GM21619 (cell line): ENCODE measurements around the gene LIFR.
A peak's percentile ranks its signal among the peaks of the same experiment; 100 is the strongest.
"Not testable (repeated sequence)": the region's sequence is repeated elsewhere in the genome, so short reads cannot be mapped to it uniquely, and the experiment has no call there.

Experiments used
- ATAC-seq: cut with Tn5 transposase; IDR thresholded peaks from one replicate; pipeline ENCODE4 v1.9.1; 2021; ENCODE audit not compliant: unreplicated experiment

The LIFR gene

DNA sequence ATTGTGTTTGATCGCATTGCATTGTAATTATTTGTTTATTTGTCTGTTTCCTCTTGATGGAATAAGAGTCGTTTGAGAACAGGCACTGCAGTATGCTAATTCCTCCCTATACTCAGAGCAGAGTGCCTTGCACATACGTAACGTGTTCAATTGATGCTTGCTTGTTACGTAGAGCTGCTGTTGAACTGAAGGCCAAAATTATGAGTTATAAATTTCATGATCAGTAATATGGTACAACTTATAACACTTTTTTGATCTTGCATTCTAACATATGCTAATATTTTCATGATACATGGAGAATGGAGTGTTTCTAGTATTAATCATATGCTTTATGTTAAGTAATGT lies 26.5 kb upstream of the LIFR start:
- no peak for ATAC-seq

DNA sequence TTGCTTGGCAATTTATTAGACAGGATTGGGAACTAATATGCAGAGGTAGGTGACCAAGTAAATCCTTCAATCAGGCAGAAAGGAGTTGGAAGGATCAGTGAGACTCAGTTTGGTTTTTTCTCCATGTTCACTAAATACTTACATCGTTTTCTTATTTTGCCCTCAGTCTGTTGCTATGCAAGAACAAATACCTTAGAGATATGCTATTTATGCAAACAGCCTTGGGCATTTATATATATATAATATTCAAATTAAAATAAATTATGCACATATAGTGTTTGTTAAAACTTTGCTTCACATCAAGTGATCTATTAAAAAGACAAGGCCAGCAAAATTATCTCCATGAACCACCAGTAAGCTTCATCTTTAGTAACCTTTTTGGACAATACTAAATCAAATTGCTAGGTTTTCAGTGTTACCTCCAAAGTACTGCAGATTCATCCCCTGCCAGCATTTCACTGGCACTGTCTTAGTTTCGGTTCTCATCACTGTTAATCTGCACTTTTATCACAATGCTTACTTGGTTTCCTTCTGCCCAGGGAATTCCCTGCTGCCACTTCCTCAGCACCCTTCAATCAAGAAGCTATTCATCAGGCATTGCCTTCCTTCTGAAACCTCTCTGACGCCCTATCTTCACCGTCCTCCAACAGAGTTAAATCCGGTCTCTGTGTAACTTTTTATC lies 26.0 kb upstream of the LIFR start:
- ATAC-seq = no peak

DNA sequence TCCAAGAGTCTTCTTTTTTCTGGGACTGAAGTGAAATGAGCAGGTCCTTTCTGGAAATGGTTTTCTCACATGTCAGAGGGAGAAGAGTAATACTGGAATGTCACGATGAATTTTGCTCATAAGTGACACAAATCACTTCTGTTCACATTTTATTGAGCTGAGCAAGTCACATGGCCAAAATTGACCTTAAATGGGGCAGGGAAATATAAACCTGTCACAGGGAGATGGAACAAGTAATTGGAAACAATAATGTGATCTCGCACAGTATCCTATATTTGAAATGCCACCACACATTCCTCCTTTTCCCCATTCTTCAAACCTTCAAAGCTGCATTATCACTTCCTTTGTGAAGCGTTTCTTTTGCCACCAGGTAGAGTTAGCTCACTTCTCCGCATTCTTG lies 25.2 kb upstream of the LIFR start:
- ATAC-seq = no peak

- no peak for ATAC-seq
These were observed 22.7 kb upstream of the LIFR start for GRCh38 chr5:38579105-38579504.

- ATAC-seq = no peak
These were observed 20.7 kb upstream of the LIFR start for GRCh38 chr5:38576961-38577684.

- ATAC-seq = no peak
These were observed 20.0 kb upstream of the LIFR start for GRCh38 chr5:38576442-38576841.

DNA sequence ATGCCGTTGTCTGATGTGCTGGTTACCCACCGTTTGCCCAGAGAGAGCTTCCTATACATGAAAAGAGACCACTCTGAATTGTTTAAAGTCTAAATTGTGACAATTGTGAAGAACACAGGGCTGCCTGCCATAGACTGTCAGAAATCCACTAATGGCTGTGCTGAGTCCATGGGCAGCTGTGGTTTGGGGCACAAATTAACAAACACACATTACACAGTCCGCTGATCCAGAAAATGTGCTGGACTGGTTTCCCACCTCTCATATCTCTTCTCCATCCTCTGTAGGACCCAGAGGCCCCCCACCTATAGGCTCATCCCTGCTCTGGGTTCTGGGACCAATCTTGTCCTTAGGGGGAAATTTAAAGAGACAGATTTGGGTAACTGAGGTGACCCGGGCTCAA lies 19.0 kb upstream of the LIFR start:
- no peak for ATAC-seq

- no peak for ATAC-seq
These were observed 17.6 kb upstream of the LIFR start for GRCh38 chr5:38574009-38574408.

GRCh38 chr5:38573521-38573920 lies 17.1 kb upstream of the LIFR start:
- ATAC-seq = no peak

- ATAC-seq = no peak
These were observed 12.7 kb upstream of the LIFR start for GRCh38 chr5:38569180-38569579.

GRCh38 chr5:38567306-38567705 lies 10.9 kb upstream of the LIFR start:
- ATAC-seq = not testable (repeated sequence)

DNA sequence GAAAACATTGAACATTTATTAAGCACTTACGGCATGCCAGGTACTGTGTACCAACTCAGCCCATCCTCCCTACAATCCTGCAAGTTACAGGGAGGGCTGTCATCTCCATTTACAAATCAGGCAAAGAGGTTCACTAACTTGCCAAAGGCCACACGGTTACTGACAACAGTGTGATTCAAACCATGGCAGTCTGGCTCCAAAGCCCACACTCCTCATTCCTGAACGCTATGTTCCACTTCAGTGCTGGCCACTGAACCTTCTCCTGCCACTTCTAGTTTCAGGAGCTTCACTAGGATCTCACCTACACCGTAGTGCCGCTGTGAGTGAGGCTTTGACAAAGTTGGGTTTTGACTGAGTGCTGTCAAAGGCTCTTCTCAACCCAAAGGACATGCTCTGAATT lies 7.2 kb upstream of the LIFR start:
- no peak for ATAC-seq

- no peak for ATAC-seq
These were observed 6.2 kb upstream of the LIFR start for GRCh38 chr5:38562444-38563210.

DNA sequence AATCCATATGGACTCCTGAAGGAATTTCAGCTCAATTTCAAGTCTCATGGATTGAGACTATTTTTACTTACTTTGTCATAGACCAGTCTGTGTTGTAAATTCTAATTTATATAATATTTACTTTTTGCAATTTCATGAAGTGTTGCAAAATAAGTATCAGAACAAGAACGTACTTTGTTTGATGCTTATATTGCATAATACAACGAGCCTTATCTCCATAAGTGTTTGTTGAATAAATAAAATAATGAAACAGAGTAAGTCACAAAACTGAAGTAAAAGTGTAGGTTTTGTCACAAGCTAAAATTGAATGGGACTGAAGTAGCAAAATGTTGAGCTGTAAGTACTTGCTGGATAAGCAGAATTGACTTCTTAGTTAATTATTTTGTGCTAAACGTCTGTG lies 3.0 kb upstream of the LIFR start:
- ATAC-seq = no peak

DNA sequence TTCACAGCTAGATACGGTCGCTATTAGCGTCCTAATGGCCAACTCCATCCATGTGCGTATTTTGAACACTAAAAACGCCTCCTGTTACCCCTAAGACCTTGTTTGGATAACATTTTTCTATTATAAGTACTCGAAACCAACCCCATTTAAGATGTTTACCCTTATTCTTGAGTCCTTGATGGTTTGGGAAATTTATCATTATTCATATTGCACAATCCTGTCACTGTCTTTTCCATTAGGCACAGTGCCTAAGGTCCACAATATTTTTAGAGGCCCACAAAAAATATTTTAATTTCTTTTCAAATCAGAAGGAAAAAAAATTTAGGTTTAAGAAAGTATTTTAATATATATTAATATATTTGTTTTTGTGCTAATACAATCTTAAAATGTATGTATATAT lies 1.3 kb upstream of the LIFR start:
- no peak for ATAC-seq

- no peak for ATAC-seq
These were observed 863 bp upstream of the LIFR start for GRCh38 chr5:38557308-38557710.

DNA sequence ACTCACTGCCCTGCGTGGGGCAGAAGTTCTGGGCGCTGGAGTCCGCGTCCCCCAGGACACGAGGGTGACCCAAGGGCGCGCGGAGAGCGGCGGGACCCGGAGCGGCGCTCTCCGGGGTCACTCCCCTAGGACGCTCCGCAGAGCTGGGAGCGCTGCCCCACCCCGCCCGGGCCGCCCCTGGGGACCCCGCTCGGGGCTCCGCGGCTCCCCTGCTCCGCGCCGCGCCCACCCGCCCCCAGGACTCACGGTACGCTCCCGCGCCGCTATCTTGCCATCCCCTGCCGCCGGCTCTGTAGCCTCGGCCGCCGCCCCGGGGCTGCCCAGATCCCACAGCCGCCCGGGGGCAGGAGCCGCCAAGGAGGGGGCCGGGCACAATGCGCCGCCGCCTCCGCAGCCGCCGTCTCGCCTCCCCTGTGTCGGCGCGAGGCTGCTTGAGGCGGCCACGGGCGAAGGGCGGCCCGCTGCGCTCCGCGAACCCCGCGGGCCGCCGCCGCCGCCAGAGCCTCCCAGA lies 303 bp downstream of the LIFR start:
- peak; percentile 35 for ATAC-seq

- ATAC-seq = no peak
These were observed 925 bp downstream of the LIFR start for GRCh38 chr5:38555354-38556087.

GRCh38 chr5:38554861-38555260 lies 1.6 kb downstream of the LIFR start:
- ATAC-seq = no peak

DNA sequence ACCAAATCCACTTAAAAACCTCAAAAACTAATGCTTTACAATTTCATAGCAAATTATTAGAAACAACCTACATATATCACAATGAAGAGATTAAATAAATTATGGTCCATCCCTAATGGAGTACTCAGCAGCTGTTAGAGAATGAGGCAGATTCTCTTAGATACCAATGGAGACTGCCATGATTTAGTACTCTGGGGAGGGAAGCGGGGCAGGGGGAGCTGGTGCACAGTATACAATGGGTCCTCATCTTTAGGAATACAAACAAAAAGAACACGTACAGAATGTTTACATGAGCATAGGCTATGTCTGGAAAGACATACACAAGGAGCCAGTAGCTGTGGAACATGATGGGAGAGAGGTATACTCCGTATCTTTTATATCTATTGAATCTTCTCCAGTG lies 2.0 kb downstream of the LIFR start:
- no peak for ATAC-seq

GRCh38 chr5:38553001-38553521 lies 3.4 kb downstream of the LIFR start:
- no peak for ATAC-seq
